HG03460 (cell line): ENCODE results near the gene STAG3.
"Not testable (repeated sequence)": the region's sequence is repeated elsewhere in the genome, so short reads cannot be mapped to it uniquely, and the experiment has no call there.

ENCODE experiments used
- ATAC-seq: cut with Tn5 transposase; IDR thresholded peaks from one replicate; pipeline ENCODE4 v1.9.1; 2021; ENCODE audit not compliant: unreplicated experiment

STAG3 gene, protein sequence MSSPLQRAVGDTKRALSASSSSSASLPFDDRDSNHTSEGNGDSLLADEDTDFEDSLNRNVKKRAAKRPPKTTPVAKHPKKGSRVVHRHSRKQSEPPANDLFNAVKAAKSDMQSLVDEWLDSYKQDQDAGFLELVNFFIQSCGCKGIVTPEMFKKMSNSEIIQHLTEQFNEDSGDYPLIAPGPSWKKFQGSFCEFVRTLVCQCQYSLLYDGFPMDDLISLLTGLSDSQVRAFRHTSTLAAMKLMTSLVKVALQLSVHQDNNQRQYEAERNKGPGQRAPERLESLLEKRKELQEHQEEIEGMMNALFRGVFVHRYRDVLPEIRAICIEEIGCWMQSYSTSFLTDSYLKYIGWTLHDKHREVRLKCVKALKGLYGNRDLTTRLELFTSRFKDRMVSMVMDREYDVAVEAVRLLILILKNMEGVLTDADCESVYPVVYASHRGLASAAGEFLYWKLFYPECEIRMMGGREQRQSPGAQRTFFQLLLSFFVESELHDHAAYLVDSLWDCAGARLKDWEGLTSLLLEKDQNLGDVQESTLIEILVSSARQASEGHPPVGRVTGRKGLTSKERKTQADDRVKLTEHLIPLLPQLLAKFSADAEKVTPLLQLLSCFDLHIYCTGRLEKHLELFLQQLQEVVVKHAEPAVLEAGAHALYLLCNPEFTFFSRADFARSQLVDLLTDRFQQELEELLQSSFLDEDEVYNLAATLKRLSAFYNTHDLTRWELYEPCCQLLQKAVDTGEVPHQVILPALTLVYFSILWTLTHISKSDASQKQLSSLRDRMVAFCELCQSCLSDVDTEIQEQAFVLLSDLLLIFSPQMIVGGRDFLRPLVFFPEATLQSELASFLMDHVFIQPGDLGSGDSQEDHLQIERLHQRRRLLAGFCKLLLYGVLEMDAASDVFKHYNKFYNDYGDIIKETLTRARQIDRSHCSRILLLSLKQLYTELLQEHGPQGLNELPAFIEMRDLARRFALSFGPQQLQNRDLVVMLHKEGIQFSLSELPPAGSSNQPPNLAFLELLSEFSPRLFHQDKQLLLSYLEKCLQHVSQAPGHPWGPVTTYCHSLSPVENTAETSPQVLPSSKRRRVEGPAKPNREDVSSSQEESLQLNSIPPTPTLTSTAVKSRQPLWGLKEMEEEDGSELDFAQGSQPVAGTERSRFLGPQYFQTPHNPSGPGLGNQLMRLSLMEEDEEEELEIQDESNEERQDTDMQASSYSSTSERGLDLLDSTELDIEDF

DNA sequence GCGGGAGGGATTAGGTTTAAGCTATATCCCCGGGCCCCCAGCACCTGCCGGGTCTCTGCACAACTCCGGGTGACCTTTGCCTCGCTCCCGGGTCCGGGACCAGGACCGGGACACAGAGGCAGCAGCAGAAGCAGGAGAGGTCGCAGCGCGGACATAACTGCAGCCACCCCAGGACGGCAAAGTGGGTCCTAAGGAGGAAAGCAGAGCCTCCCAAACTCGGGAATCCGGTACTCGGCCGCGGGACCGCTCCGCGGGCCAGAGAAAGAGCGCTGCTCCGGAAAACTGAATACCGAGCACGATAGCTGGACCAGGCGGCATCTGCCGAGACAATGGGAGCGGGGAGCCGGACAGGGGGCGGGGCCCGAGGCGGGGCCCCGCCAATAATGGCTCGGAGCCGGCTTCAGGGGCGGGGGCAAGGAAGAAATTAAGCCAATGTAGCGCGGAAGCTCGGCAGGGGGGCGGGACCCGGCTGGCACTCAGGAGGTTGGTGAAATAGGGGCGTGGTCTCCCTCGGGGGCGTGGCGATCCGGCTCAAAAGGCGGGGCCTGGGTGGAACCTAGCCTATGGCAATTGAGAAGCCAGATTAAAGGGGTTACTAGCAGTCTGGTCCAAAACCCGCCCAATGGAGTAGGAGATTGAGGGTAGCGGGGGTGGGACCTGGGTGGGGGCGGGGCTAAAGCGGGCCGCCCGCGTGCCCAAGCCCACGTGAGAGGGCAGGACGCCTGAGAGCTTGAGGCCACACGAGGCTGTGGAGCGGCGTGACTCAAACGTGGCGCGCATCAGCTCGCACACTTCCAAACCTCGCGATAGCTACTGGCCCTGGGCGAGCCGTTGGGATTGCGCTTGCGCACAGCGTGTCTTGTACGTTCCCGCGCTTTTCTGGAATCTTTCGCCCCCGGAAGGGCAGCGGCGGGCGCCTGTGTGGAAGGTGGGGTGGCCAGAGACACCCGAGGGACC, at the start of gene STAG3, which contains the start of gene GPC2:
Gene STAG3 (plus strand): TSS at position 874 of the 957 bp plus-strand sequence. CDS start 2,639 bp downstream, outside the sequence.
Gene GPC2 (minus strand): TSS at position 337 of the 957 bp plus-strand sequence. CDS start 182 bp downstream, at position 155.
- ATAC-seq: peak; percentile 85

DNA sequence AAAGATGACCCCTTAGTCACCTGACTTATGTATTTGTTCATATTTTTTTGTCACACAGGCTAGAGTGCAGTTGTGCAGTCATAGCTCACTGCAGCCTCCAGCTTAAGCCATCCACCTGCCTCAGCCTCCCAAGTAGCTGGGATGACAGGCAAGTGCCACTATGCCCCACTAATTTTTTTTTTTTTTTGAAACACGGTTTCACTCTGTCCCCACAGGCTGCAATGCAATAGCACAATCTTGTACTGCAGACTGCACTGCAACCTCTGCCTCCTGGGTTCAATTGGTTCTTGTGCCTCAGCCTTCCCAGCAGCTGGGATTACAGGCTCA, 49.1 kb upstream of the STAG3 start:
- ATAC-seq: no peak

DNA sequence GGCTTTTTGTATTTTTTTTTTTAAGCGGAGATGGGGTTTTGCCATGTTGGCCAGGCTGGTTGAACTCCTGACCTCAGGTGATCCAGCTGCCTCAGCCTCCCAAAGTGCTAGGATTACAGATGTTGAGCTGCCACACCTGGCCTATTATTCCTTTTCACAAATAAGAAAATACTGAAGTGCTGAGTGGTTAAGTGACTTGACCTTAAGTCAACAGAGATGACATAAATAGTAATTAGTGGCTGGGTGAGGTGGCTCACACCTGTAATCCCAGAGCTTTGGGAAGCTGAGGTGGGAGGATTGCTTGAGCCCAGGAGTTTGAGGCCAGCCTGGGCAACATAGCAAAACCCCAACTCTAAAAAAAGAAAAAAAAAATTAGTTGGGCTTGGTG, 47.5 kb upstream of the STAG3 start:
- not testable (repeated sequence) for ATAC-seq

DNA sequence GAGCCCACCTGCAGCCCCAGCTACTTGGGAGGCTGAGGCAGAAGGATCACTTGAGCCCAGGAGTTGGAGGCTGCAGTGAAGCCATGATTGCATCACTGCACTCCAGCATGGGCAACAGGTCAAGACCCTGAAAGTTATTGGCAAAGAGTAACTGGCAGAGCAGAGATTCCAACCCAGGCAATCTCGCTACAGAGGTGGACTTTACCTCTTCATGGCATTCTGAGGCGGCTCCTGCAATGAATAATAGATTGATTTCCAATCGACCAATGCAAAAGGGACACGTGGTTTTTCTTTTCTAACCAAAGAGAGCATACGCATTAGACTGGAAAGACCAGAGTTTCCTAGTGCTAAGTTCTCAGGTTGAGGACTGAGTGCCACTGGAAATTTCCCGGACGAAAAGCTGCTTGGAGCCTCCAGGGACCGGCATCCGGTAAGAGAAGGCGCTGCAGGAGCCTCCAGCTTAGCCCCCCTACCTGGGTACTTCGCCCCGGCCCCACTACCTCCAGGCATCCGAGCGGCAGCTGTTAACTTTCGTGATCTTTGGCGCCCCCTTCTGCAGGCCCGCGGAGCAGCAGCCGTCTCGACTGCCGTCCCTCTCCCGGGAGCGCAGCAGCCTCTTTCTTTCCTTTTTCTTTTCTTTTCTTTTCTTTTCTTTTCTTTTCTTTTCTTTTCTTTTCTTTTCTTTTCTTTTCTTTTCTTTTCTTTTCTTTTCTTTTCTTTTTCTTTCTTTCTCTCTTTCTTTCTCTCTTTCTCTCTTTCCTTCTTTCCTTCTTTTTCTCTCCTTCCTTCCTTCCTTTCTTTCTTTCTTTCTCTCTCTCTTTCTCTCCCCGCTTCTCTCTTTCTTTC, 46.9 kb upstream of the STAG3 start:
- ATAC-seq: no peak

DNA sequence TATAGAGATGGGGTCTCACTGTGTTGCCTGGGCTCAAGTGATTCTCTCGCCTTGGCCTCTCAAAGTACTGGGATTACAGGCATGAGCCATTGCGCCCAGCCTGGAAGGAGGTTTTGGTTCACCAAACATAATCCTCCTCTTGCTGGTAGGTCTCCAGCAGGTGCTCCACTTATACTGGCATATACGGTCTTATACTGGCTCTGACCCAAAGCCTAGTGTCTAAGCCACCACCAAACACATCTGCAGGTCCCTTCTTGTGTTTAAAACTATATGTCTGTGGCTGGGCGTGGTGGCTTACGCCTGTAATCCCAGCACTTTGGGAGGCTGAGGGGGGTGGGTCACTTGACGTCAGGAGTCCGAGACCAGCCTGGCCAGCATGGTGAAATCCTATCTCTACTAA, 45.6 kb upstream of the STAG3 start:
- ATAC-seq: no peak

DNA sequence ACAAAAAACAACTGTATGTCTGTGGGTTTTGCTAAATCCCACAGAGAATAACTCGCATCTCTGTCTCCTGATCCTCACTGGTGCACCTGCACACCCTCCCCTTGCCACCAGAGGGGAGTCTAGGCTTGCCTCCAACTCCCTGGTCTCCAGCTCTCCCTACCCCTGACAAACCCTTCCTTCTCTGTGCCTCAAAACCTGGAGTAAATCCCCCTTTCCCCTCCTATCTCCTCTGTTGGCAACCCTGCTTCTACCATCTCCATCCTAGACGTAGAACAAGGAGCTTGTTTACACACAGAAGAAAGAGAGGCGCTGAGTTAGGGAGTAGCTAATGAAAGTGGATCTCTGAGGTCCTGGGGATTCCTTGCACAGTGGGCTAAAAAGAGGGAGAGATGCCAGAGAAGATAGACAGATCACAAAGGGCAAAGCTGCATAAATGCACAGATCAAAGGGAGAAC, 45.0 kb upstream of the STAG3 start:
- peak; percentile 76 for ATAC-seq

DNA sequence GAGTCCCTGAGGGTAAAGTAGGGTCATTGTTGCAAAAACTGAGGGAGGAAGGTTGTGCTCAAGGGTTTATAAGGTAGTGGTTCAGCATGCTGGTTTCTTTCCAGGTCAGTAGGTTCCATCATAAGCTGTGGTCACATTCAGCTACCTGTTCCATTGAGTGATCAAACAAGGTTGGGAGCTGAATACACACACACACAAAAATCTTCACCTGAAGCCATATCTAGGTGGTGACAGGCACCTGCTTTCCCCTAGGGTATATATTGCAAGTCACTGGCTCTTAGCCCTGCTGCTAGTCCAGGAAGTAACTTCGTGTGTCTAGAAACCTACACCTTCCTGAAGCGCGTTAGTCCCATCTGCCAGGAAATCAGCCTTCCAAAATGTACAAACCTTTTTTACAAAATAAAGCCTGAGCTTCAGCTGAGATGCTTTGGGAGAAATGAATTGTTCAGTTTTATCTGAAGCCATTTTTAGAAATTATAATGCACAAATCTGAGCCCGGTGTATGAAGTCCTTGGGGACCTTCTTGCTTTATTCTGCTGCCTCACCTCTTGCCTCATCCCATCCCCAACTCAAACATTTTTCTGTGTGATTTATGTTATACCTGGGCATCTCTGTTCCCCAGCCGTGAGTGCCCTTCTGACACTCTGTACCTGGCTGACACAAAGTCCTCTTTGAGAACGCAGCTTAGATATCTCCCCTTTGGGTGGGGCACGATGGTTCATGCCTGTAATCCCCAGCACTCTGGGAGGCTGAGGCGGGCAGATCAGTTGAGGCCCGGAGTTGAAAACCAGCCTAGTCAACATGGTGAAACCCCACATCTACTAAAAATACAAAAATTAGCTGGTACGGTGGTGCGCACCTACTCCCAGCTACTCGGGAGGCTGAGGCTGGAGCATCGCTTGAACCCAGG, 39.6 kb upstream of the STAG3 start:
- no peak for ATAC-seq

DNA sequence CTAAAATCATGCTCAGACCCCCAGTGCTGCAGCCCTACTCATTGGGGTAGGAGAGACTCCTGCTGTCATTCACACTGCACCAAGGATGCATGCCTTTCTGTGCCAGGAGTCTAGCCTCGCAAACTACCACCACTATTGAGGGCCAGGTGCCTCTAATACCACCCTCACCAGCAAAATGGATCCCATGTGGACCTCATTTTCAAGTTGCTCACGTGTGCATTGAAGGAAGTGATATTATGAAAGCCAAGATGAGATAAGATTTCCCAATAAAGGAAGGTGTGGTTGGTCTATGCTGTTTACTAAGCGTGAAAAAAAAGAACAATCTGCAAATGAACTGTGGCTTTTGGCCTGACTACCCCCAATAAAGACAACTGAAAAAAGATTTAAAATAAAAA, 36.2 kb upstream of the STAG3 start:
- no peak for ATAC-seq

DNA sequence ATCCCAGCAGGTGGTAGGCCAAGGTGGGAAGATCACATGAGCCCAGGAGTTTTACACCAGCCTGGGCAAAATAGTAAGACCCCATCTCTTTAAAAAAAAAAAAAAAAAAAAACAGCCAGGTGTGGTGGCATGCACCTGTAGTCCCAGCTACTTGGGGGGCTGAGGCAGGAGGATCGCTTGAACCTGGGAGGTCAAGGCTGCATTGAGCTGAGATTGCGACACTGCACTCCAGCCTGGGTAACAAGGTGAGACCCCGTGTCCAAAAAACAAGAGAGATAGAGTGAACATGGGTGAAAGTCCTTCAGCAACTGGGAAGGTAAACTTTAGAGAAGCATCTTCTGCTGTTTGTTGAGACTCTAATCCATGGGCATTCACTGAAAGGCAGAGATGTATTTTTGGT, 35.3 kb upstream of the STAG3 start:
- ATAC-seq: no peak

DNA sequence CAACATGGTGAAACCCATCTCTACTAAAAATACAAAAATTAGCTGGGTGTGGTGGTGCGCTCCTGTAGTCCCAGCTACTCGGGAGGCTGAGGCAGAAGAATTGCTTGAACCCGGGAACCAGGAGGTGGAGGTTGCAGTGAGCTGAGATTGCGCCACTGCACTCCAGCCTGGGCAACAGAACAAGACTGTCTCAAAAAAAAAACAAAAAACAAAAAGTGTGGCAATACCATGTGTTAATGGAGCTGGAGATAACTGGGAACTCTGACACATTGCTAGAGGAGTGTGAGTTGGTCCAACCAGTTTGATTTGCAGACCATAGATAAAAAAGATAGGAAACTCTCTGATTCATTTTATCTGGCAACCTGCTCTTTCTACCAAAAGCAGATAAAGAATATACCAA, 31.4 kb upstream of the STAG3 start:
- ATAC-seq: not testable (repeated sequence)

DNA sequence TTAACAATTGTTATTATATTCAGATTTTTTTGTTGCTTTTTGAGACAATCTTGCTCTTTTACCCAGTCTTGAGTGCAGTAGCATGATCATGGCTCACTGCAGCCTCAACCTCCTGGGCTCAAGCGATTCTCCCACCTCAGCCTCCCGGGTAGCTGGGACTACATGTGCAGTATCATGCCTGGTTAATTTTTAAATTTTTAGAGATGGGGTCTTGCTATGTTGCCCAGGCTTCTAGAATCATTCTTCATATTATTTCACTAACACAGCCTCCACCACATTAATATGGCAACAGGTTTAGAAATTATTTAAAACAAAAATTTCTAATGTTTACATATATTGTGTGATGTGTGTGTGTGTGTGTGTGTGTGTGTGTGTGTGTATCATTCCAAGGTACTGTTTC, 30.4 kb upstream of the STAG3 start:
- no peak for ATAC-seq

DNA sequence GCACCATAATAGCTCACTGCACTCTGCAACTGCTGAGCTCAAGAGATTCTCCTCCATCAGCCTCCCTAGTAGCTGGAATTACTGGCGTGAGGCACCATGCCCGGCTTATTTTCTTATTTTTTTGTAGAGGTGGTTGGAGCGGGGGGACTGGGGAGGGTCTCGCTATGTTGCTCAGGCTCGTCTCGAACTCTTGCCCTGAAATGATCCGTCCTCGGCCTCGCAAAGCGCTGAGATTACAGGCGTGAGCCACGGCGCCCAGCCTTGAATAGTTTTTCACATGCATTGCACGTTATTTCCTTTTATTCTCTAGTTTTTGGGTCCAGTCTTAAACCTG, 29.5 kb upstream of the STAG3 start:
- ATAC-seq: no peak

DNA sequence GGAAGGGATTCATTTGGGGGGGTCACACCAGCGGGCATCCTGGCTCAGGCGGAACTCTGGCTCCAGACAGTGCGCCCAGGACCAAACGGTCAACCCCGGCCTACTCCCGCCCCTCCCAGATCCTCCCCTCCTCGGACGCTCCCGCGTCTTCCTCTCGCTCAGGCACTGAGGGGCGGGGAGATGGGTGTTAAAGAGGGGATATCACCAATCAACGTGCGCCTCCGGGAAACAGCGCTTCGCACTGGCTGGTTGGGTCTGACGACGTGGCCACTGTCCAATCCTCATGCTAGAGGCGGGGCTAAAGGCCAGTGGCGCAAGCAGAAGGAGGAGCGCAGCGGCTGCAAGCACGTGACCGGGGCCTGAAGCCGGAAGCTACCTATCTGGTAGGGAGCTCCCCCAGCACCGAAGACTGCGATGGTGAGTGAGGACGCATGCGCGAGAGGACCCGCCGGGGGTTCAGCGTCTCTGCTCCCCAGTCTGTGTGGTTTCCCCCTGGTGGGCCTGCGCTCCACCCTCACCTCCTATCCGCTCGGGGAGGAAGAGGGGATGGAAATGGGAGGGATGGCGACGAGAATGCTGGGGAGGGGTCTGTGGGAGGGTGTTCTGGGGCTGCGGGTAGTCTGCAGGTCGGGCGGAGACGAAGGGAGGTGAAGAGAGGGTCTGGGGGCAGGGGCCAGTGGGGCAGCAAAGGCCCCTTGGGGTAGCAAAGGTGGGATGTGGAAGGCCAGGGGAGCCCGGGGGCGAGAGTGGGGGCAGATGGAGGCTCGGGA, 29.0 kb upstream of the STAG3 start, which contains the start of gene LAMTOR4:
Gene LAMTOR4 (plus strand): TSS at position 360 of the 770 bp plus-strand sequence. CDS start 55 bp downstream, at position 415.
- ATAC-seq: peak; percentile 98

DNA sequence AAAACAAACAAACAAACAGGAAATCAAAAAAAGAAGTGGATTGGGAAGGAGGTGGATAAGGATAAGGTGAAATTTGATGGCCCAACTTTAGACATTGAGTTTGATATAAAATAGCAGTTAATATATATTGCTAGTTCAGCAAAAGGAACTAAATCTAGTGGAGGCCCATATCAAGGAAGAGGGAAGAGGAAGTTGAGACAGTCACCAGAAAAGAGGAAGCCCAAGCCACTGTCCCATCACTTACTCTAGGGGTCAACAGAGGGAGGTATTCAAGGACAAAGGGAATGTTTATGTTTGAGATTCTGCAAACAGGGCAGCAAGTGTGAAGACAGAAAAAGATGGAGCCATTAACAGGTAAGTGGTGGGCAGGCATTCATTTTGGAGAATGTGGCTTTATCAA, 25.3 kb upstream of the STAG3 start:
- no peak for ATAC-seq

DNA sequence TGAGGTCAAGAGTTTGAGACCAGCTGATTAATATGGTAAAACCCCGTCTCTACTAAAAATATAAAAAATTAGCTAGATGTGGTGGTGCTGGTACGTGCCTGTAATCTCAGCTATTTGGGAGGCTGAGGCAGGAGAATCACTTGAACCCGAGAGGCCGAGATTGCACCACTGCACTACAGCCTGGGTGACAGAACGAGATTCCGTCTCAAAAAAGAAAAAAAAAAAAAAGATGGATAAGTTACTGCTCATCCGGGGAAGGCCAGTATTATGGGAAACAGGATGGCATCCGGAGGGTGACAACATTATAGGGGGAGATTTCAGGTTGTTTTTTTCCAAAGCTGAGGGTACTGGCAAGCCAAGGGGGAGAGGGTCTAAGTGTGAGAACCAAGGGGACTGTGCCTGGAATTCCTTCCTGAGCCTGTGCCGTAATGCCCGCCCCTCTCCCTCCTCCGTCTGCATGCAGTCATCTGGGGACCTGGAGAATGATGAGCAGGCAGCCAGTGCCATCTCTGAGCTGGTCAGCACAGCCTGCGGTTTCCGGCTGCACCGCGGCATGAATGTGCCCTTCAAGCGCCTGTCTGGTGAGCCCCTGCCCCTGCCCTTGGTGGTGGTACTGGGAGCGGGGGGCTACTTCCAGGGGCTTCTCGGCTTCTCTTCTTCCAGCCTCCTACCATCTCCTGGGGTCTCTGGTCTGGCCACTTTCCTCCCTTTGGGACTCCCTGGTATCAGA, 24.6 kb upstream of the STAG3 start:
- ATAC-seq: no peak

DNA sequence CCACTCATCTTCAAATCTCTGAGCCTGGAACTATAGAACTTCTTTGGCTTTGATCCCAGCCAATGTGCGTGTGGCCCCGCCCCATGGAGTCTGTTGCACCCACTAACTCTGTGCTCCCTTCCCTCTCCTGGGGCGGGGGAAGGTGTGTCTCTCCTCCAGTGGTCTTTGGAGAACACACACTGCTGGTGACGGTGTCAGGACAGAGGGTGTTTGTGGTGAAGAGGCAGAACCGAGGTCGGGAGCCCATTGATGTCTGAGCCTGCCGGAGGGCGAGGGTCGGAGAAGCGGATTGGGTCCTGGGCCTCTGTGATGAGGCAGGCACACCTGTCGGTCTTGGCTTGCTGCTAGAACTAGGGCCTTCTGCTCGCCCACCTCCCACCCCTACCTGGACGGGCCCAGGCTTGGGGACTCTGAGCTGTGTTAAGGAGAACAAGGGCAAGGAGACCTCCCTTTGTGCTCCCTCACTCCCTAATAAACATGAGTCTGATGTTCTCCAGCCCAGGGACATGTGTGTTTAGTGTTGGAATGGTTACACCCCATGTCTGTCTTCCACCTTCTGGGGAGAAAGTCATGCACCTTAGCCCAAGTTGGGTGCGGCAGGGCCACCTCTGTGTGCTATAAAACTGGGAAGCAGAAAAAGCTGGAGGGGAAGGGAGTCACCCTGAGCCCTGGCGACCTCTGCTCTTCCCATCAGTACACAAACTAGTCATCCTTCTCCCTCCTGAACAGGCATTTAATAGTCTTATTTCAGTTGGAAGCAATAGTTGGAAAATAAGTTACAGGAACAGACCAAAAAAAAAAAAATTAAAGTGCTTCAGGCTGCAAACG, 23.8 kb upstream of the STAG3 start:
- no peak for ATAC-seq
